ENCODE data around the gene DRD1. TPM values are rescaled to one million over a fixed set of nuclear protein-coding genes. Genes with fewer than 3 reads are reported as not detected.

The DRD1 gene
- total and polyA plus RNA-seq, 2 experiments from 2014 or later = 0.25 to 1.2 TPM

- Histone ChIP-seq H4K20me1 (ENCODE audit: insufficient read depth, poor library complexity, severe bottlenecking) (peaks cover 38% of the 10 kb centered on the region), H3K79me2 (peaks cover 100% of the 10 kb centered on the region), H3K4me2 (no peak overlapping the region), H3K27ac (no peak overlapping the region), H3K27me3 (no peaks in the 10 kb centered on the region), H3K4me1 (ENCODE audit: insufficient read depth) (peaks cover under 1% of the 10 kb centered on the region), H3K4me3 (no peak overlapping the region), H3K9me2 (replicated peaks; ENCODE audit: insufficient read depth) (no peaks in the 10 kb centered on the region), H3K9me3 (ENCODE audit: low read depth) (no peaks in the 10 kb centered on the region), H2AFZ (no peak overlapping the region), H3K36me3 (replicated peaks; ENCODE audit: insufficient read depth, low read depth) (no peaks in the 10 kb centered on the region)
- TF ChIP-seq CTCF (IDR thresholded peaks at IDR 0.05; ENCODE audit: poor library complexity) (no peak), EZH2phosphoT487 (IDR thresholded peaks at IDR 0.05; ENCODE audit: low read depth, severe bottlenecking, unreplicated experiment) (no peak), EZH2 (IDR thresholded peaks at IDR 0.05; ENCODE audit: borderline replicate concordance) (no peak)
- no peak for DNase-seq (ENCODE audit: low spot score)
- 96% methylated on average over 6 of the region's 6 CpGs for WGBS (ENCODE audit: low lambda C conversion rate, missing lambda C conversion rate)
Observed at GRCh38 chr5:175485631-175486030, 41.6 kb upstream of the DRD1 start.

GRCh38 chr5:175484829-175485228 is 40.8 kb upstream of the DRD1 start:
- no peaks in the 10 kb centered on the region for H3K9me2 ChIP-seq (replicated peaks; ENCODE audit: insufficient read depth)
- peaks cover 100% of the 10 kb centered on the region for H3K79me2 ChIP-seq
- peaks cover 8% of the 10 kb centered on the region for H3K4me1 ChIP-seq (ENCODE audit: insufficient read depth)
- H2AFZ ChIP-seq = no peak overlapping the region
- H3K4me2 ChIP-seq = no peak overlapping the region
- TF ChIP-seq EZH2phosphoT487 (IDR thresholded peaks at IDR 0.05; ENCODE audit: low read depth, severe bottlenecking, unreplicated experiment) = no peak
- no peak for TF ChIP-seq CTCF (IDR thresholded peaks at IDR 0.05; ENCODE audit: poor library complexity)
- TF ChIP-seq EZH2 (IDR thresholded peaks at IDR 0.05; ENCODE audit: borderline replicate concordance) = no peak
- no peak overlapping the region for H3K4me3 ChIP-seq
- WGBS (ENCODE audit: low lambda C conversion rate, missing lambda C conversion rate) = 98% methylated on average over 4 of the region's 4 CpGs
- H3K36me3 ChIP-seq (replicated peaks; ENCODE audit: insufficient read depth, low read depth) = no peaks in the 10 kb centered on the region
- H3K27ac ChIP-seq = no peak overlapping the region
- H3K9me3 ChIP-seq (ENCODE audit: low read depth) = no peaks in the 10 kb centered on the region
- no peak for DNase-seq (ENCODE audit: low spot score)
- peaks cover 38% of the 10 kb centered on the region for H4K20me1 ChIP-seq (ENCODE audit: insufficient read depth, poor library complexity, severe bottlenecking)
- H3K27me3 ChIP-seq = no peaks in the 10 kb centered on the region

GRCh38 chr5:175484322-175484721 is 40.3 kb upstream of the DRD1 start:
- Histone ChIP-seq H3K4me3 (no peak overlapping the region), H3K36me3 (replicated peaks; ENCODE audit: insufficient read depth, low read depth) (no peaks in the 10 kb centered on the region), H3K4me1 (ENCODE audit: insufficient read depth) (peaks cover 10% of the 10 kb centered on the region), H3K9me2 (replicated peaks; ENCODE audit: insufficient read depth) (no peaks in the 10 kb centered on the region), H3K9me3 (ENCODE audit: low read depth) (no peaks in the 10 kb centered on the region), H4K20me1 (ENCODE audit: insufficient read depth, poor library complexity, severe bottlenecking) (peaks cover 35% of the 10 kb centered on the region), H2AFZ (no peak overlapping the region), H3K79me2 (peaks cover 100% of the 10 kb centered on the region), H3K4me2 (no peak overlapping the region), H3K27me3 (no peaks in the 10 kb centered on the region), H3K27ac (no peak overlapping the region)
- WGBS (ENCODE audit: low lambda C conversion rate, missing lambda C conversion rate) = 96% methylated on average over 26 of the region's 26 CpGs
- DNase-seq (ENCODE audit: low spot score) = no peak
- TF ChIP-seq CTCF (IDR thresholded peaks at IDR 0.05; ENCODE audit: poor library complexity) (no peak), EZH2phosphoT487 (IDR thresholded peaks at IDR 0.05; ENCODE audit: low read depth, severe bottlenecking, unreplicated experiment) (no peak), EZH2 (IDR thresholded peaks at IDR 0.05; ENCODE audit: borderline replicate concordance) (no peak)

- TF ChIP-seq EZH2phosphoT487 (IDR thresholded peaks at IDR 0.05; ENCODE audit: low read depth, severe bottlenecking, unreplicated experiment) = no peak
- no peak overlapping the region for H3K4me2 ChIP-seq
- no peak overlapping the region for H2AFZ ChIP-seq
- DNase-seq (ENCODE audit: low spot score) = no peak
- H3K9me2 ChIP-seq (replicated peaks; ENCODE audit: insufficient read depth) = no peaks in the 10 kb centered on the region
- H3K4me1 ChIP-seq (ENCODE audit: insufficient read depth) = peaks cover 10% of the 10 kb centered on the region
- no peaks in the 10 kb centered on the region for H3K27me3 ChIP-seq
- WGBS (ENCODE audit: low lambda C conversion rate, missing lambda C conversion rate) = 90% methylated on average over 8 of the region's 8 CpGs
- peaks cover 98% of the 10 kb centered on the region for H3K79me2 ChIP-seq
- no peaks in the 10 kb centered on the region for H3K9me3 ChIP-seq (ENCODE audit: low read depth)
- no peak overlapping the region for H3K27ac ChIP-seq
- peaks cover 25% of the 10 kb centered on the region for H4K20me1 ChIP-seq (ENCODE audit: insufficient read depth, poor library complexity, severe bottlenecking)
- H3K36me3 ChIP-seq (replicated peaks; ENCODE audit: insufficient read depth, low read depth) = no peaks in the 10 kb centered on the region
- H3K4me3 ChIP-seq = no peak overlapping the region
Observed at GRCh38 chr5:175483337-175483736, 39.4 kb upstream of the DRD1 start.
